K562 (cell line): ENCODE data around the gene IDNK. TPM values are rescaled to one million over a fixed set of nuclear protein-coding genes. Genes with fewer than 3 reads are reported as not detected.

Experiments used
- E2F6 ChIP-seq, 2 experiments: IDR thresholded peaks; 2 replicates each; pipeline ENCODE4 v1.6.1; 2011; ENCODE audit warnings: borderline replicate concordance in 1 of 2, control low read depth in 1 of 2, low read depth in 1 of 2, low read length in 1 of 2, mild to moderate bottlenecking in 1 of 2, mixed read lengths in 1 of 2, moderate library complexity in 1 of 2; ENCODE audit not compliant: insufficient read depth in 1 of 2, insufficient read length in 1 of 2, poor library complexity in 1 of 2, severe bottlenecking in 1 of 2; ENCODE audit errors: extremely low read depth in 1 of 2
- ELK1 ChIP-seq: sonication (generic); formaldehyde crosslinking; IDR thresholded peaks from 2 replicates; pipeline ENCODE4 v1.8.1; 2022; ENCODE audit warnings: missing genetic modification reagents
- HBP1 ChIP-seq: fragments of 450-650 bp; formaldehyde crosslinking; IDR thresholded peaks from 2 replicates; pipeline ENCODE4 v1.4.0; 2022; ENCODE audit warnings: missing genetic modification characterization
- HDAC6 ChIP-seq: IDR thresholded peaks from 2 replicates; pipeline ENCODE4 v1.6.1; 2012; ENCODE audit warnings: low read depth, mild to moderate bottlenecking, control low read depth, inconsistent platforms, low read length, moderate library complexity
- HMG20B ChIP-seq: fragments of 250-450 bp; sonication (Bioruptor Pico); IDR thresholded peaks from 2 replicates; pipeline ENCODE4 v1.5.0; 2021; ENCODE audit warnings: mild to moderate bottlenecking
- HNRNPK ChIP-seq: fragments of 200-400 bp; formaldehyde crosslinking; IDR thresholded peaks from one replicate; pipeline ENCODE4 v1.6.1; 2018; ENCODE audit warnings: mild to moderate bottlenecking, low read depth, low read length; ENCODE audit not compliant: poor library complexity, severe bottlenecking
- HOXB6 ChIP-seq: fragments of 250-450 bp; sonication (Bioruptor Pico); IDR thresholded peaks from 2 replicates; pipeline ENCODE4 v1.5.1; 2022; ENCODE audit warnings: mild to moderate bottlenecking, borderline replicate concordance
- JUNB ChIP-seq: fragments of 450-650 bp; formaldehyde crosslinking; conservative IDR thresholded peaks from 2 replicates; pipeline ENCODE4 v1.4.0; 2020; ENCODE audit warnings: mild to moderate bottlenecking
- KLF13 ChIP-seq: fragments of 450-650 bp; IDR thresholded peaks from 2 replicates; pipeline ENCODE4 v1.6.1; 2016; ENCODE audit warnings: missing genetic modification characterization, low read depth, mild to moderate bottlenecking, missing compliant biosample characterization, moderate library complexity, borderline replicate concordance
- MBD2 ChIP-seq: sonication (generic); IDR thresholded peaks from 2 replicates; pipeline ENCODE4 v1.6.1; 2016; ENCODE audit warnings: low read depth, borderline replicate concordance
- MCM2 ChIP-seq: fragments of 450-650 bp; IDR thresholded peaks from 2 replicates; pipeline ENCODE4 v1.6.1; 2017; ENCODE audit warnings: low read depth, mild to moderate bottlenecking
- NR1H2 ChIP-seq: sonication (generic); formaldehyde crosslinking; IDR thresholded peaks from 2 replicates; pipeline ENCODE4 v1.4.0; 2020; ENCODE audit warnings: mild to moderate bottlenecking, missing genetic modification reagents
- NUFIP1 ChIP-seq: fragments of 450-650 bp; IDR thresholded peaks from 2 replicates; pipeline ENCODE4 v1.6.1; 2018; ENCODE audit not compliant: partially characterized antibody
- POLR2A ChIP-seq: fragments of 450-650 bp; conservative IDR thresholded peaks from 2 replicates; pipeline ENCODE4 v1.6.1; 2016
- POLR2AphosphoS2 ChIP-seq: IDR thresholded peaks from 2 replicates; pipeline ENCODE4 v1.6.1; 2012; ENCODE audit warnings: low read length, improper control_type of control experiment
- PRDM10 ChIP-seq: fragments of 450-650 bp; IDR thresholded peaks from 2 replicates; pipeline ENCODE4 v1.6.1; 2018; ENCODE audit not compliant: partially characterized antibody
- SMARCA5 ChIP-seq: fragments of 450-650 bp; IDR thresholded peaks from 2 replicates; pipeline ENCODE4 v1.6.1; 2016
- TAF1 ChIP-seq: IDR thresholded peaks from 2 replicates; pipeline ENCODE4 v1.6.1; 2011; ENCODE audit warnings: mild to moderate bottlenecking, low read length, moderate library complexity; ENCODE audit not compliant: insufficient read depth, control insufficient read depth, severe bottlenecking; ENCODE audit errors: extremely low read depth
- TCF7L2 ChIP-seq: fragments of 150-350 bp; IDR thresholded peaks from 2 replicates; pipeline ENCODE4 v1.6.1; 2016; ENCODE audit warnings: low read depth, mild to moderate bottlenecking, low read length, moderate library complexity
- ZBED1 ChIP-seq: IDR thresholded peaks from 2 replicates; pipeline ENCODE4 v1.6.1; 2014
- ZNF143 ChIP-seq: sonication (generic); formaldehyde crosslinking; IDR thresholded peaks from 2 replicates; pipeline ENCODE4 v1.9.0; 2022; ENCODE audit warnings: mild to moderate bottlenecking, missing genetic modification reagents
- ZNF324 ChIP-seq: fragments of 250-450 bp; sonication (Bioruptor Pico); IDR thresholded peaks from 2 replicates; pipeline ENCODE4 v1.4.0; 2020; ENCODE audit warnings: mild to moderate bottlenecking
- polyA plus RNA-seq, 8 experiments: library from polyadenylated mRNA; depleted of rRNA in 4 of 8; stranded (reverse) in 5 of 8; unstranded in 3 of 8; fragments of >200 nt; fragmentation: Nextera tagmentation in 2 of 8; fragmentation: Illumina TruSeq in 1 of 8; extraction: Ambion mirVana in 2 of 8; extraction: Trizol in 1 of 8; gene quantifications; 2 replicates each; pipeline versions ENCODE4 v1.2.1 to v1.2.3, GENCODE V29; 2011 to 2014; ENCODE audit warnings: inconsistent platforms in 1 of 8, missing spikeins in 1 of 8
- total RNA-seq, 7 experiments: library from RNA; depleted of rRNA in 6 of 7; stranded (reverse); fragments of >200 nt in 6 of 7; fragmentation: Illumina TruSeq in 2 of 7; extraction: Trizol in 2 of 7; gene quantifications; 2 replicates each; pipeline versions ENCODE4 v1.2.1 to v1.2.3, GENCODE V29; 2011 to 2021; ENCODE audit warnings: low replicate concordance in 1 of 7

The IDNK gene
- total and polyA plus RNA-seq, 9 of the 15 experiments (the other 6 are each of a cell fraction or from before 2014, with no cell fraction given) = 0.41 to 1.1 (median 0.55) TPM

GRCh38 chr9:83622939-83623678 lies at the start of gene IDNK (continued):
- no peak for TF ChIP-seq TAF1
- TF ChIP-seq E2F6 (IDR thresholded peaks at IDR 0.05; ENCODE audit: borderline replicate concordance in 1 of 2, extremely low read depth in 1 of 2, insufficient read depth in 1 of 2, insufficient read length in 1 of 2, low read depth in 1 of 2, low read length in 1 of 2, poor library complexity in 1 of 2, severe bottlenecking in 1 of 2) = peak in 1 of 2 experiments; percentile 50
- TF ChIP-seq HDAC6 = no peak
- TF ChIP-seq ZBED1 = no peak
- no peak for TF ChIP-seq HOXB6 (CRISPR knock-in tag)
- no peak for TF ChIP-seq TCF7L2
- TF ChIP-seq ZNF324 (CRISPR knock-in tag) = no peak
- TF ChIP-seq NR1H2 (CRISPR knock-in tag) = no peak
- TF ChIP-seq MCM2 = no peak
- TF ChIP-seq POLR2A = peak; percentile 77
- no peak for TF ChIP-seq SMARCA5
- TF ChIP-seq HNRNPK = peak; percentile 72
- TF ChIP-seq ELK1 (CRISPR knock-in tag) = no peak
- TF ChIP-seq JUNB (CRISPR knock-in tag) = no peak
- TF ChIP-seq HBP1 (CRISPR knock-in tag) = peak; percentile 51; the same call in 1 of the 2 replicates
- TF ChIP-seq PRDM10 = no peak
- no peak for TF ChIP-seq ZNF143 (CRISPR knock-in tag)
- TF ChIP-seq HMG20B (CRISPR knock-in tag) = no peak
- TF ChIP-seq NUFIP1 = no peak
- no peak for TF ChIP-seq POLR2AphosphoS2
- TF ChIP-seq KLF13 = no peak
- TF ChIP-seq MBD2 = no peak
